DND-41 (cell line): ENCODE data around the gene SLC7A7.

Experiments
- ATAC-seq: fragments of 200-7000 bp; cut with Tn5 transposase; 3 replicates; pipeline ENCODE4 v1.9.1; 2021; ENCODE audit warnings: low read depth; ENCODE audit not compliant: insufficient read depth
- DNase-seq: peaks from one replicate; pipeline ENCODE4 v3.0.0-alpha.2; 2020
- H2AFZ ChIP-seq: 2 replicates; pipeline ENCODE4 v1.6.0; 2012; ENCODE audit warnings: low read depth, low read length
- H3K27ac ChIP-seq: 2 replicates; pipeline ENCODE4 v1.5.1; 2012; ENCODE audit warnings: low read length, inconsistent platforms
- H3K27me3 ChIP-seq: fragments of 200-600 bp; sonication (generic); 2 replicates; pipeline ENCODE4 v1.6.0; 2012; ENCODE audit warnings: low read length, mild to moderate bottlenecking, inconsistent platforms; ENCODE audit not compliant: insufficient read depth, poor library complexity
- H3K36me3 ChIP-seq: 2 replicates; pipeline ENCODE4 v1.5.1; 2012; ENCODE audit warnings: low read length, inconsistent platforms; ENCODE audit not compliant: insufficient read depth
- H3K4me1 ChIP-seq: 2 replicates; pipeline ENCODE4 v1.5.1; 2012; ENCODE audit warnings: mild to moderate bottlenecking, low read length; ENCODE audit not compliant: insufficient read depth
- H3K4me2 ChIP-seq: 2 replicates; pipeline ENCODE4 v1.6.0; 2012; ENCODE audit warnings: mild to moderate bottlenecking, moderate library complexity, low read length, inconsistent platforms; ENCODE audit not compliant: insufficient read depth
- H3K4me3 ChIP-seq, 2 experiments: fragments of 200-600 bp in 1 of 2; shearing (Covaris generic) in 1 of 2; 2 replicates each; pipeline ENCODE4 v1.5.1; 2012 to 2016; ENCODE audit warnings: inconsistent platforms in 2 of 2, low read length in 2 of 2, mild to moderate bottlenecking in 2 of 2, low read depth in 1 of 2, moderate library complexity in 1 of 2
- H3K79me2 ChIP-seq: 2 replicates; pipeline ENCODE4 v1.6.0; 2012; ENCODE audit warnings: low read length, inconsistent platforms; ENCODE audit not compliant: insufficient read depth
- H3K9ac ChIP-seq: 2 replicates; pipeline ENCODE4 v1.6.0; 2012; ENCODE audit warnings: low read depth, mild to moderate bottlenecking, inconsistent platforms, low read length, moderate library complexity
- H3K9me3 ChIP-seq: 2 replicates; pipeline ENCODE4 v1.5.1; 2012; ENCODE audit warnings: low read length, moderate library complexity, mild to moderate bottlenecking, inconsistent platforms; ENCODE audit not compliant: insufficient read depth, severe bottlenecking
- H4K20me1 ChIP-seq: 2 replicates; pipeline ENCODE4 v1.6.0; 2012; ENCODE audit warnings: low read length; ENCODE audit not compliant: insufficient read depth
- EZH2 ChIP-seq: IDR thresholded peaks from 3 replicates; pipeline ENCODE4 v1.6.1; 2012; ENCODE audit warnings: borderline replicate concordance, low read depth, mild to moderate bottlenecking, moderate library complexity, low read length, inconsistent platforms; ENCODE audit not compliant: severe bottlenecking
- TF ChIP-seq, protein P1 (sequence below): IDR thresholded peaks from 2 replicates; pipeline ENCODE4 v1.5.1; 2012; ENCODE audit warnings: borderline replicate concordance, low read length, moderate library complexity, mild to moderate bottlenecking; ENCODE audit not compliant: poor library complexity, severe bottlenecking; ENCODE audit errors: extremely low read depth

SLC7A7 gene

DNA sequence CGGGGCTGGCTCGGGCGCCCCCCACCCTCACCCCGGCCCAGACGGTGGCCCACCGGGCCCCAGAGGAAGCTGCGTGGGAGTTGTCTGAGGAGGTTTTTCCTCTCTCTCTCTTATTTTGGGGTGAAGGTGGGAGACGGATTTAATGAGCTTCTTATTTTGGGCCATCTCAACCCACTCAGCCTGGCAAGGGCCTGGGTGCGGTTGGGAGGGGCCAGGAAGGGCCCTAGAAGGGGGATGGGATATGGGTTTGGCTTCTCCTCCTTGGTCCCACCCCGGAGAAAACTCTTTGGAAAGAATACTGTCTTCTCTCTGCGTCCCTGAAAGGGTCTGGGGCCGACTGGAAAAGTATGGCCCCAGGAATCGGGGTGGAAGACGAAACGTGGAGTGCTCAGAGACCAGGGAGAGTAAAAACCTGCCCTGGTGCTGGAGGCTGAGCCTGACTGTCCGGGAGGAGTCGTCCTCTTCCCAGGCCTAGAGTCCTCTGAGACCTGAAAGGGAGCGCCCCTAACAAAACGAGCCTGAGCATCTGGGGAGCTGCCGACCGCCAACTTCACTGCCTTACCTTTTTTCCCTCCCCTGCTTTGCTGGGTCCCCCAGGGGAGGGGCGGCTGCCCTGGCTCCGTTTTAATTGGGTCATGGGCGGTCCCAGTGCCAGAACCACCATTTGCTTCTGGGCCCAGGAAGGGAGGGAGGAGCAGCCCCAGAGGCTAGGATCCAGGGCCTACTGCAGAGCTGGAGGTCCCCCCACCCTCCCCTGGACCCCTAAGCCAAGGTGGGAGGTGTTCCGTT is 22.7 kb upstream of the SLC7A7 start:
- Histone ChIP-seq H3K4me2 (no peak overlapping the region), H3K9ac (no peak overlapping the region), H3K9me3 (no peaks in the 10 kb centered on the region), H3K4me1 (no peaks in the 10 kb centered on the region), H3K79me2 (no peaks in the 10 kb centered on the region), H3K4me3 (no peak overlapping the region), H2AFZ (no peak overlapping the region), H4K20me1 (no peaks in the 10 kb centered on the region), H3K36me3 (peaks cover 22% of the 10 kb centered on the region), H3K27ac (no peak overlapping the region), H3K27me3 (peaks cover 9% of the 10 kb centered on the region)
- no peak for TF ChIP-seq EZH2
- TF ChIP-seq, protein P1, sequence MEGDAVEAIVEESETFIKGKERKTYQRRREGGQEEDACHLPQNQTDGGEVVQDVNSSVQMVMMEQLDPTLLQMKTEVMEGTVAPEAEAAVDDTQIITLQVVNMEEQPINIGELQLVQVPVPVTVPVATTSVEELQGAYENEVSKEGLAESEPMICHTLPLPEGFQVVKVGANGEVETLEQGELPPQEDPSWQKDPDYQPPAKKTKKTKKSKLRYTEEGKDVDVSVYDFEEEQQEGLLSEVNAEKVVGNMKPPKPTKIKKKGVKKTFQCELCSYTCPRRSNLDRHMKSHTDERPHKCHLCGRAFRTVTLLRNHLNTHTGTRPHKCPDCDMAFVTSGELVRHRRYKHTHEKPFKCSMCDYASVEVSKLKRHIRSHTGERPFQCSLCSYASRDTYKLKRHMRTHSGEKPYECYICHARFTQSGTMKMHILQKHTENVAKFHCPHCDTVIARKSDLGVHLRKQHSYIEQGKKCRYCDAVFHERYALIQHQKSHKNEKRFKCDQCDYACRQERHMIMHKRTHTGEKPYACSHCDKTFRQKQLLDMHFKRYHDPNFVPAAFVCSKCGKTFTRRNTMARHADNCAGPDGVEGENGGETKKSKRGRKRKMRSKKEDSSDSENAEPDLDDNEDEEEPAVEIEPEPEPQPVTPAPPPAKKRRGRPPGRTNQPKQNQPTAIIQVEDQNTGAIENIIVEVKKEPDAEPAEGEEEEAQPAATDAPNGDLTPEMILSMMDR = no peak
- DNase-seq (no peak), ATAC-seq (no peak)

DNA sequence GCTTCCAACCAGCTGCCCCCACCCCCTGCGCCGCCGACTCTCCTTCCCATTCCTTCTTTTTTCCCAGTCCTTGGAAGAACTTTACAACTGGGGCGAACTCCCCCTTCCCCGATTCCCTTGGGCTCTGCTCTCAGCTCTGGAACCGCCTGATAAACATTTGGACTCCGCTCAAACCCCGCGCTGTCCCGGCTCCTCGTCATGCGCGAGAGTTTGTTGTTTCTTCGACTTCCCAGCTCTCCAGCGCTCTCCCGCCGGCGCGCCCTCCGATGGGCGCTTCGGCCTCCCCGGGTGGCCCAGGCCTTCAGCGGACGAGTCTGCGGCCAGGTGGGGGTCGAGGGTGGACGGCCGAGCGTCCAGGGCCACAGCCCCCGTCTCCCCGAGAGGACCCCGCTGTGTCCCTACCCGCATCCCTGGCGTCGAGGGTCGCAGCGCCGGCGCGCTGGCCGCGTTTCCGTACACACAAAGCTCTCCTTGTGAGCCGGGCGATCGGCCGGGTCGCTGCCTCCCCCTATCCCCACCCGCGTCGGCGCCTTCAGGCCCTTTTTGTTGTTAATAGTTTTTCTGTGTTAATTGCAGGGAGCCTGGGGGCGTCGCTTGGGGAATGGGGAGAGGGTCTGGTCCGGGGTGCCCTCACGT is 22.0 kb upstream of the SLC7A7 start:
- Histone ChIP-seq H3K4me3 (no peak overlapping the region), H3K27ac (no peak overlapping the region), H3K36me3 (peaks cover 22% of the 10 kb centered on the region), H3K27me3 (peaks cover 2% of the 10 kb centered on the region), H4K20me1 (no peaks in the 10 kb centered on the region), H3K79me2 (no peaks in the 10 kb centered on the region), H3K9ac (no peak overlapping the region), H3K4me2 (no peak overlapping the region), H3K9me3 (no peaks in the 10 kb centered on the region), H2AFZ (no peak overlapping the region), H3K4me1 (no peaks in the 10 kb centered on the region)
- TF ChIP-seq EZH2 = no peak
- TF ChIP-seq, protein P1 = no peak
- ATAC-seq = no peak
- no peak for DNase-seq

DNA sequence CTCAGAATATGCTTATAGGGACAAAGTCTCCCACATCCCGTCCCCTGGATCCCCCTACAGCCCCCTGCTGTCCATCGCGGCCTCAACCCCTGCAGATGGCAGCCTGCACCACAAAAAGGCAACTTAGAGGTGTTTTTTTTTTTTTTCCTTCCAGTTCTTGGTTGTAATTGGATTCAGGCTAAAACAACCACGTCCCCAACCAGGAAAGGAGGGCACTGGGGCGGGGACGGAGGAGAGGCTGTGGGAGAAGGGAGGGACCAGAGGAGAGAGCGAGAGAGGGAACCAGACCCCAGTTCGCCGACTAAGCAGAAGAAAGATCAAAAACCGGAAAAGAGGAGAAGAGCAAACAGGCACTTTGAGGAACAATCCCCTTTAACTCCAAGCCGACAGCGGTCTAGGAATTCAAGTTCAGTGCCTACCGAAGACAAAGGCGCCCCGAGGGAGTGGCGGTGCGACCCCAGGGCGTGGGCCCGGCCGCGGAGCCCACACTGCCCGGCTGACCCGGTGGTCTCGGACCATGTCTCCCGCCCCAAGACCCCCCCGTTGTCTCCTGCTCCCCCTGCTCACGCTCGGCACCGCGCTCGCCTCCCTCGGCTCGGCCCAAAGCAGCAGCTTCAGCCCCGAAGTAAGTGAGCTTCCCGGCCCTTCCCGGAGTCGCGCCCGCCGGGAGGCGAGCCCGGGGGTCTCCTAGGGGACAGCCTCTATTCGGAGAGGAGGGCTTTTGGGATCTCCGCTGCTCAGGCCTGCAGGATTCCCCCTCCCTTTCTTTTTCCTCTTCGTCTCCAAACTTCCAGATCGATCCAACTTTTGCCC is 21.3 kb upstream of the SLC7A7 start, which contains the start of gene MMP14:
Gene MMP14 (plus strand): TSS at position 285 of the 813 bp plus-strand sequence. CDS start 233 bp downstream, at position 518.
- DNase-seq = no peak
- no peaks in the 10 kb centered on the region for H4K20me1 ChIP-seq
- no peak within 1 kb of the TSS for H2AFZ ChIP-seq
- TF ChIP-seq, protein P1 = no peak
- TF ChIP-seq EZH2 = no peak
- no peak for ATAC-seq
- no peak within 1 kb of the TSS for H3K9ac ChIP-seq
- H3K27me3 ChIP-seq = no peaks in the 10 kb centered on the region
- H3K4me3 ChIP-seq = no peak within 1 kb of the TSS
- H3K79me2 ChIP-seq = 0 out of 2 replicates have a peak, but pooled peaks cover under 1% of the 10 kb centered on the region
- no peaks in the 10 kb centered on the region for H3K9me3 ChIP-seq
- peaks cover 28% of the 10 kb centered on the region for H3K36me3 ChIP-seq
- H3K27ac ChIP-seq = no peak within 1 kb of the TSS
- no peak within 1 kb of the TSS for H3K4me2 ChIP-seq
- H3K4me1 ChIP-seq = peaks cover under 1% of the 10 kb centered on the region
